ENCODE results near the gene CAMK1.

DNA sequence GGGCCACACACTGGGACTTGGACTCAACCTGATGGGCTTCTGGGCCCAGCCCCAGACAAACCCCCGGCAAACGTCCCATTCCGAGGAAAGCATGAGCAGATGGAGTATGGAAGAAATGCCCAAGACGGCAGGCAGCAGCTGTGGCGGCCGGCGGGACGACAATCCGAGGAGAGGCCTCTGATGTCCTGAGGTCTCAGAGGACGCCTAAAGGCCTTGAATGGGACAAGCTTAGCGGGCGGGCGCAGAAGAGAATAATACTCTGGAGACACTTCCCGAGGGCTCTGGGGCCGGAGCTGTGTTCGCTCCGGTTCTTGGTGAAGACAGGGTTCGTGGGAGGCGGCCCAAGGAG is 20.5 kb downstream of the CAMK1 start:
- TF ChIP-seq, protein P1, sequence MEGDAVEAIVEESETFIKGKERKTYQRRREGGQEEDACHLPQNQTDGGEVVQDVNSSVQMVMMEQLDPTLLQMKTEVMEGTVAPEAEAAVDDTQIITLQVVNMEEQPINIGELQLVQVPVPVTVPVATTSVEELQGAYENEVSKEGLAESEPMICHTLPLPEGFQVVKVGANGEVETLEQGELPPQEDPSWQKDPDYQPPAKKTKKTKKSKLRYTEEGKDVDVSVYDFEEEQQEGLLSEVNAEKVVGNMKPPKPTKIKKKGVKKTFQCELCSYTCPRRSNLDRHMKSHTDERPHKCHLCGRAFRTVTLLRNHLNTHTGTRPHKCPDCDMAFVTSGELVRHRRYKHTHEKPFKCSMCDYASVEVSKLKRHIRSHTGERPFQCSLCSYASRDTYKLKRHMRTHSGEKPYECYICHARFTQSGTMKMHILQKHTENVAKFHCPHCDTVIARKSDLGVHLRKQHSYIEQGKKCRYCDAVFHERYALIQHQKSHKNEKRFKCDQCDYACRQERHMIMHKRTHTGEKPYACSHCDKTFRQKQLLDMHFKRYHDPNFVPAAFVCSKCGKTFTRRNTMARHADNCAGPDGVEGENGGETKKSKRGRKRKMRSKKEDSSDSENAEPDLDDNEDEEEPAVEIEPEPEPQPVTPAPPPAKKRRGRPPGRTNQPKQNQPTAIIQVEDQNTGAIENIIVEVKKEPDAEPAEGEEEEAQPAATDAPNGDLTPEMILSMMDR (conservative IDR thresholded peaks at IDR 0.05 in 1 of 2, IDR thresholded peaks at IDR 0.05 in 1 of 2; ENCODE audit: low read depth in 1 of 2, low read length in 2 of 2) = no peak
- TF ChIP-seq EZH2 (IDR thresholded peaks at IDR 0.05; ENCODE audit: low read length, missing control alignments) = no peak
